DOHH2 (cell line): ENCODE measurements around the gene RPP38.

Experiments used
- H3F3A ChIP-seq: fragments of 200-600 bp; sonication (generic), shearing (Covaris generic); 2 replicates; pipeline ENCODE4 v1.6.0; 2016; ENCODE audit warnings: antibody characterized with exemption, mild to moderate bottlenecking; ENCODE audit not compliant: control insufficient read depth, insufficient read depth
- H3K27ac ChIP-seq: fragments of 200-600 bp; sonication (generic); 2 replicates; pipeline ENCODE4 v1.5.1; 2014; ENCODE audit warnings: low read depth, mild to moderate bottlenecking, low read length, moderate library complexity
- H3K27me3 ChIP-seq: fragments of 200-600 bp; sonication (generic); 2 replicates; pipeline ENCODE4 v1.6.1; 2014; ENCODE audit warnings: mild to moderate bottlenecking, low read length, mixed read lengths; ENCODE audit not compliant: control insufficient read depth
- H3K36me3 ChIP-seq: fragments of 200-600 bp; sonication (generic); 2 replicates; pipeline ENCODE4 v1.6.1; 2014; ENCODE audit warnings: mild to moderate bottlenecking, low read length, moderate library complexity, mixed read lengths; ENCODE audit not compliant: control insufficient read depth
- H3K4me1 ChIP-seq: fragments of 200-600 bp; sonication (generic); 2 replicates; pipeline ENCODE4 v1.6.1; 2014; ENCODE audit warnings: mild to moderate bottlenecking, low read length, mixed read lengths; ENCODE audit not compliant: control insufficient read depth
- H3K4me2 ChIP-seq: fragments of 200-600 bp; sonication (generic); 2 replicates; pipeline ENCODE4 v1.6.0; 2014; ENCODE audit warnings: mild to moderate bottlenecking, low read length, moderate library complexity
- H3K4me3 ChIP-seq: fragments of 200-600 bp; sonication (generic); 2 replicates; pipeline ENCODE4 v1.5.1; 2014; ENCODE audit warnings: mild to moderate bottlenecking, low read length, mixed read lengths
- H3K79me2 ChIP-seq: fragments of 200-600 bp; sonication (generic); 2 replicates; pipeline ENCODE4 v1.6.1; 2014; ENCODE audit warnings: mild to moderate bottlenecking, low read length, mixed read lengths; ENCODE audit not compliant: control insufficient read depth
- H3K9me2 ChIP-seq: fragments of 200-600 bp; sonication (generic); replicated peaks from 2 replicates; pipeline ENCODE4 v1.6.1; 2014; ENCODE audit warnings: mild to moderate bottlenecking, low read length, mixed read lengths; ENCODE audit not compliant: control insufficient read depth
- H3K9me3 ChIP-seq: fragments of 200-600 bp; sonication (generic); 2 replicates; pipeline ENCODE4 v1.6.1; 2014; ENCODE audit warnings: antibody characterized with exemption, low read length, mixed read lengths; ENCODE audit not compliant: control insufficient read depth, insufficient read depth
- H4K20me1 ChIP-seq: fragments of 200-600 bp; sonication (generic); 2 replicates; pipeline ENCODE4 v1.6.0; 2014; ENCODE audit warnings: low read depth, mild to moderate bottlenecking, antibody characterized with exemption, low read length, moderate library complexity; ENCODE audit not compliant: control insufficient read depth, insufficient read depth
- CTCF ChIP-seq: fragments of 200-600 bp; sonication (generic); IDR thresholded peaks from one replicate; pipeline ENCODE4 v1.5.1; 2014; ENCODE audit warnings: antibody characterized with exemption, mild to moderate bottlenecking, low read depth, low read length; ENCODE audit not compliant: poor library complexity, severe bottlenecking
- EZH2phosphoT487 ChIP-seq: fragments of 200-600 bp; sonication (generic); IDR thresholded peaks from 2 replicates; pipeline ENCODE4 v1.6.1; 2017; ENCODE audit warnings: borderline replicate concordance, mild to moderate bottlenecking, antibody characterized with exemption, low read length, moderate library complexity, mixed read lengths

The RPP38 gene

GRCh38 chr10:15069230-15069629, 27.9 kb upstream of the RPP38 start:
- H3K4me1 ChIP-seq = no peaks in the 10 kb centered on the region
- H3K27me3 ChIP-seq = peaks cover 10% of the 10 kb centered on the region; the same call in 1 of the 2 replicates
- H3K9me2 ChIP-seq = no peaks in the 10 kb centered on the region
- H3K36me3 ChIP-seq = no peaks in the 10 kb centered on the region
- H4K20me1 ChIP-seq = no peaks in the 10 kb centered on the region
- H3K27ac ChIP-seq = no peak overlapping the region
- H3F3A ChIP-seq = no peaks in the 10 kb centered on the region
- H3K79me2 ChIP-seq = no peaks in the 10 kb centered on the region
- TF ChIP-seq CTCF (no peak), EZH2phosphoT487 (no peak)
- no peaks in the 10 kb centered on the region for H3K9me3 ChIP-seq
- no peak overlapping the region for H3K4me3 ChIP-seq
- no peak overlapping the region for H3K4me2 ChIP-seq

- H3K27me3 ChIP-seq = peaks cover 6% of the 10 kb centered on the region; the same call in 1 of the 2 replicates
- no peak overlapping the region for H3K27ac ChIP-seq
- no peaks in the 10 kb centered on the region for H3K9me2 ChIP-seq
- no peaks in the 10 kb centered on the region for H3K36me3 ChIP-seq
- H3K4me1 ChIP-seq = no peaks in the 10 kb centered on the region
- no peaks in the 10 kb centered on the region for H3F3A ChIP-seq
- H3K4me2 ChIP-seq = no peak overlapping the region
- no peaks in the 10 kb centered on the region for H3K79me2 ChIP-seq
- TF ChIP-seq EZH2phosphoT487 (no peak), CTCF (no peak)
- H4K20me1 ChIP-seq = no peaks in the 10 kb centered on the region
- H3K9me3 ChIP-seq = no peaks in the 10 kb centered on the region
- no peak overlapping the region for H3K4me3 ChIP-seq
These were observed 24.8 kb upstream of the RPP38 start for GRCh38 chr10:15072358-15072757.

DNA sequence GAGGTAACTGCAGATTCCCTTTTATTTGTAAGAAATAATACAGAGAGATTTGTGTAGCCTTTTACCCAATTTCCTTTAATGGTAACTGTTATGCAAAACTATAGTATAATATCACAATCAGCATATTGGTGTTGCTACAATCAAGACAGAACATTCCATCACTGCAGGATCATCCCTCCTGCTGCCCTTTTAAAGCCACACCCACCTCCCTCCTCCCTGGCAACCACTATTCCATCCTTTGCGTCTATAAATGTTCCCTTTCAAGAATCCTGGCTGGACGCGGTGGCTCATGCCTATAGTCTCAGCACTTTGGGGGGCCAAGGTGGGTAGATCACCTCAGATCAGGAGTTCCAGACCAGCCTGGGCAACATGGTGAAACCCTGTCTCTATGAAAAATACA, 21.7 kb upstream of the RPP38 start:
- H3K36me3 ChIP-seq = no peaks in the 10 kb centered on the region
- no peaks in the 10 kb centered on the region for H3K4me1 ChIP-seq
- no peak overlapping the region for H3K4me3 ChIP-seq
- TF ChIP-seq EZH2phosphoT487 = no peak
- no peak for TF ChIP-seq CTCF
- H3K9me2 ChIP-seq = no peaks in the 10 kb centered on the region
- no peaks in the 10 kb centered on the region for H3F3A ChIP-seq
- no peaks in the 10 kb centered on the region for H4K20me1 ChIP-seq
- no peaks in the 10 kb centered on the region for H3K79me2 ChIP-seq
- H3K27ac ChIP-seq = no peak overlapping the region
- H3K9me3 ChIP-seq = no peaks in the 10 kb centered on the region
- H3K27me3 ChIP-seq = peaks cover 6% of the 10 kb centered on the region; the same call in 1 of the 2 replicates
- H3K4me2 ChIP-seq = no peak overlapping the region
